SK-N-MC (cell line): ENCODE data around the gene HMGXB3.

Experiments used
- DNase-seq: peaks from one replicate; pipeline ENCODE4 v3.0.0-alpha.2; 2011; ENCODE audit warnings: low read depth, low spot score
- H3K27ac ChIP-seq: fragments of 200-600 bp; sonication (generic); 2 replicates; pipeline ENCODE4 v1.5.1; 2016; ENCODE audit warnings: mixed run types
- H3K36me3 ChIP-seq: fragments of 200-600 bp; sonication (generic); 2 replicates; pipeline ENCODE4 v1.6.1; 2017; ENCODE audit warnings: antibody characterized with exemption, low read length, mixed read lengths; ENCODE audit not compliant: insufficient read depth
- H3K4me3 ChIP-seq: fragments of 200-600 bp; sonication (generic); 2 replicates; pipeline ENCODE4 v1.5.1; 2016
- H3K9ac ChIP-seq: fragments of 200-600 bp; sonication (generic); 2 replicates; pipeline ENCODE4 v1.8.0; 2017; ENCODE audit warnings: mixed run types, mixed read lengths; ENCODE audit not compliant: insufficient read length
- H3K9me3 ChIP-seq: fragments of 200-600 bp; sonication (generic); 2 replicates; pipeline ENCODE4 v1.6.1; 2017; ENCODE audit warnings: low read depth, mild to moderate bottlenecking, antibody characterized with exemption, low read length, moderate library complexity, mixed read lengths
- EZH2 ChIP-seq: fragments of 200-600 bp; sonication (generic); IDR thresholded peaks from one replicate; pipeline ENCODE4 v1.6.1; 2017; ENCODE audit warnings: antibody characterized with exemption
- FOXP2 ChIP-seq: optimal IDR thresholded peaks from 2 replicates; pipeline ENCODE3; 2011; ENCODE audit warnings: mild to moderate bottlenecking, moderate library complexity; ENCODE audit not compliant: insufficient read depth; ENCODE audit errors: extremely low read length, control extremely low read depth
- POLR2AphosphoS5 ChIP-seq: IDR thresholded peaks from 2 replicates; pipeline ENCODE4 v1.6.1; 2012; ENCODE audit warnings: mild to moderate bottlenecking, low read depth, low read length, borderline replicate concordance

HMGXB3 gene

DNA sequence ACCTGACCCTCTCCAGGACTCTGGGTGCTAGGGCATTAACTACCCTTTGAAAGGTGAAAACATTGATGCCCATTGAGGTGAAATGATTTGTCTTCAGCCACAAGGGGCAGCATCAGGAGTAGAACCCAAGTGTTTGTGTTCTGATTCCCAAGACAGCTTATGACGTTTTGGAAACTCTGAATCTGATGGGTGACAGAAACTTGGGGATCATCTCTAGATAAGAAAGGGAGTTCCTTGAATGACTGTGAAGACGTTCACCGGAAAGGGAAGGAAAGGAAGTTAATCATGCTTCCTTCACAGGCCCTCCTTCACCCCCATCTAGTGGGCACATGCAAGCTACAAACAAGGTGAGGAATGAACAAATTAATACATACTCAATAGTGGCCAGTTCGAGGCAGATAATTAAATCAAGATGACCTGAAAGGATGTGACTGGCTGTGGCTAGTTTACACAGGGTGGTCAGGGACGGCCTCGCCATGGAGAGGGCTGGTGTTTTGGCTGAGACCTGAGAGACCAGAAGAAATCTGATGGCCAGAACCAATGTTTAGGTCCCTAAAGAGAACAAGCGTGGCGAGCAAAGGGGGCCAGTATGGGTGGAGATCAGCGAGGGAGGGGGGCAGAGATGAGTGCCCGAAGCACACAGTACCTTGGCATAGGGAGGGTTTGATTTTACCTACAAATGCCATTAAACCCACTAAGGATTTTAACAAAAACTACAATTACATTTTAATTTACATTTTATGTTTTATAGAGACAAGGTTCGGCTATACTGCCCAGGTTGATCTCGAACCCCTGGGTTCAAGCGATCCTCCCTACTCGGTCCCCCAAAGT lies 40.9 kb upstream of the HMGXB3 start:
- no peak for DNase-seq
- Histone ChIP-seq H3K36me3 (no peaks in the 10 kb centered on the region), H3K9ac (peak overlapping the region; percentile 75), H3K27ac (no peak overlapping the region), H3K4me3 (peak overlapping the region; percentile 96), H3K9me3 (no peaks in the 10 kb centered on the region)
- no peak for TF ChIP-seq EZH2
- TF ChIP-seq POLR2AphosphoS5, result no peak
- TF ChIP-seq FOXP2, result no peak

DNA sequence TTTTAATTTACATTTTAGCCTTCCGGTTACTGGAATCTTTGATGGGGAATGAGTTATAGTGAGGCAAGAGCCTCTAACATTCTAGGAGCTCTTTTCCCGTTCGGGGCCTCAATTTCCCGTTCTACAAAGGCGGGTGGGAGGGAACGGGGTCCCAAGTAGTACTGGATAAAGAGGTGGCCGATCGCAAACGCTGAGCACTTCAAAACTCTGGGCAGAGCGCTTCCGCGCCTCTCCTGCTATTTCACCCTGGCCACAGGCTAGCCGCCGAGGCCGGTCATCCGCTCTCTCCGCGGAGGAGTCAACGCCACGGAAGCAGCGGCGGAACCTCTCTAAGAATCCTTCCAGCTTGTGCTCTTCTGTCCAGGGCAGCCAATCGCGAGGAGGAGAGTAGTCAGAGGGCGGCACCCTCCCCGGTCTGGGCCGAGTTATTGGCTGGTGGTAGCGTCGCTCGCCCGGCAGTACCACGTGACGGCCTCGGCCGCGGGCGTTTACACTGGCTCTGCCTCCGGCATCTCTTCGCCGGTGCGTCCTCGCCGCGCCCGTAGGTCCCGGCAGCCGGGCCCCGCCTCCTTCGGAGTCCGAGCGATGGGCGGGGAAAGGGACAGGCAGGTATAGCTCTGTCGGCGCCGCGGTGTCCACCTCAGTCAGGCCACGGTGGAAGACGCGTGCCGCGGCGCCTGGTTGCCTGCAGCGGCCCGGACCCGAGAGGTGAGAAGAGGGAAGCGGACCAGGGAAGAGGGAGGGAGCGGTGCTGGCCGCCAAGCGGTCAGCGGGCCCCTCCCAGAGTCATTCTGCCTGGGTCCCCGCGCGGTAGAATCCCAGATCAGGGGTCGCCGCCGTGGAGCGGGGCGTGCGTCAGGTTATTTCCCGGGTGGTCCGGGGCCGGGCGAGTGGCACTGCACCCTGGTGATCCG lies 40.0 kb upstream of the HMGXB3 start, which contains the start of gene SLC26A2:
Gene SLC26A2 (plus strand): TSS at position 487 of the 914 bp plus-strand sequence. CDS start 16,895 bp downstream, outside the sequence.
- TF ChIP-seq EZH2 (no peak), FOXP2 (peak; percentile 60), POLR2AphosphoS5 (peak; percentile 97)
- H3K9me3 ChIP-seq, result no peaks in the 10 kb centered on the region
- peak; percentile 69 for DNase-seq
- H3K4me3 ChIP-seq, result peak within 1 kb of the TSS; percentile 96
- no peak within 1 kb of the TSS for H3K27ac ChIP-seq
- no peaks in the 10 kb centered on the region for H3K36me3 ChIP-seq
- H3K9ac ChIP-seq, result peak within 1 kb of the TSS; percentile 75

DNA sequence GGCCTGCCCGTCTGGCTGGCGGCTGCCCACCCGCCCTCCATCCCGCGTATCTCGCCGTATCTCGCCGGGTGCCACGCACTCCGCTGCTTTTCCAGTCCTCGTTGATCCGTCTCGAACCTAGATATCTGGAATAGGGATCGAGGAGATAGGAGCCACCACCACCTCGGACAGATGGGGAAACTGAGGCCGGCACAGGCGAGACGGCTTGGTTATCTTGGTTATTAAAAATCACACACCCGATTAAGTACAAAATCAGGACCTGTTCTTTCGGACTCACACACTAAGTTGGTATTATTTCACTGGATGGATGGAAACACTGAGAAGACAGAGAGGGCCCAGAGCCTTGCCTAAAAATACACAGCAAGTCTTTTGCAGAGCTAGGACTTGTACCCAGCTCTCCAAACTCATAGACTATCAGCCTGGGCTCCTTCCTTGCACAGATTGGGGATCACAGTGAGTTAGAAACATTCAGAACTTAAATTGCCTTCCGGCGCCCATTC lies 39.3 kb upstream of the HMGXB3 start:
- H3K9me3 ChIP-seq, result no peaks in the 10 kb centered on the region
- H3K27ac ChIP-seq, result no peak overlapping the region
- no peak for TF ChIP-seq FOXP2
- TF ChIP-seq POLR2AphosphoS5, result no peak
- no peak for TF ChIP-seq EZH2
- H3K36me3 ChIP-seq, result no peaks in the 10 kb centered on the region
- H3K4me3 ChIP-seq, result peak overlapping the region; percentile 96
- no peak for DNase-seq
- peak overlapping the region; percentile 75 for H3K9ac ChIP-seq

DNA sequence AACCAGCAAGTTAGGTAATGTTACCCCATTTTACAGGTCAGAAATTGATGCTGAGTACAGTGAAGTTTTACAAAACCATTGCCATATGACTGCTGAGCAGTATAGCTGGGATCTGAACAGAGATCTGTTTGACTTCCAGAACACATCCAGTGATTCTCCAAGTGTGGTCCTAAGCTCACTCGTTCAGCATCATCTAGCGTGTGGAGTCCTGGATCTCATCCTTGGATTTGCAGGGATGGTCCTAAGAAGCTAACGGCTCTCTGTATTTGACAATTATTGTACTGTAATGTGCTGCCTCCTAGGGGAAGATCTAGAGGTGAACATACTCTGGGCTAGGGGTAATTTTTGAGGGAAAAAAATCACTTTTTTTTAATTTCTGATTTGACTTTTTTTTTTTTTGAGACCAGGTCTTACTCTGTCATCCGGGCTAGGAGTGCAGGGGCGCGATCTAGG lies 38.6 kb upstream of the HMGXB3 start:
- DNase-seq, result no peak
- Histone ChIP-seq H3K4me3 (no peak overlapping the region), H3K9me3 (no peaks in the 10 kb centered on the region), H3K36me3 (no peaks in the 10 kb centered on the region), H3K9ac (no peak overlapping the region), H3K27ac (no peak overlapping the region)
- no peak for TF ChIP-seq EZH2
- TF ChIP-seq POLR2AphosphoS5, result no peak
- no peak for TF ChIP-seq FOXP2

DNA sequence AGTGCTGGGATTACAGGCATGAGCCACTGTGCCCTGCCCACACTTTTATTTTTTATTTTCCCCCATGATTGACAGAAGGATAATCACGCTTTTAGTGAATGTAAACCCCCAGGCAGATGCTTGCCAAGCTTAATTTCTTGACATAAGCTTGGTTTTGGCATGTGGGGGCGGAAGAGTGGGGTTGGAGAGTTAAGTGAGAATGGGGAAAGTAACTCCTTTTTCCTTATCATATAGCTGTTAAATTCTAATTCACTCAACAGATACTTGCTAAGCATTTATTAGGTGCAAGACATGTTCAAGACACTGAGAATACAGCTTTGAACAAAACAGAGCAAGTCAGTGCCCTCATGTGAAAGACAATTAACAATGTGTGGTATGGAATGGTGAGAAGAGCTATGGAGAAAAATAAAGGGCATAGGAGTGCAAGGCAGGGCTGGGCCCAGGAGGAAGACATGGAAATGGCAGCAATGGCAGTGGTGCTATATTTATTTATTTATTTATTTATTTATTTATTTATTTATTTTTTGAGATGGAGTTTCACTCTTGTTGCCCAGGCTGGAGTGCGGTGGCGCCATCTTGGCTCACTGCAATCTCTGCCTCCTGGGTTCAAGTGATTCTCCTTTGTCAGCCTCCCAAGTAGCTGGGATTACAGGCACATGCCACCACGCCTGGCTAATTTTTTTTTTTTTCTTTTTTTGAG lies 37.8 kb upstream of the HMGXB3 start:
- no peaks in the 10 kb centered on the region for H3K36me3 ChIP-seq
- H3K4me3 ChIP-seq, result no peak overlapping the region
- H3K27ac ChIP-seq, result no peak overlapping the region
- TF ChIP-seq POLR2AphosphoS5 (no peak), EZH2 (no peak), FOXP2 (no peak)
- no peak for DNase-seq
- no peaks in the 10 kb centered on the region for H3K9me3 ChIP-seq
- H3K9ac ChIP-seq, result no peak overlapping the region

DNA sequence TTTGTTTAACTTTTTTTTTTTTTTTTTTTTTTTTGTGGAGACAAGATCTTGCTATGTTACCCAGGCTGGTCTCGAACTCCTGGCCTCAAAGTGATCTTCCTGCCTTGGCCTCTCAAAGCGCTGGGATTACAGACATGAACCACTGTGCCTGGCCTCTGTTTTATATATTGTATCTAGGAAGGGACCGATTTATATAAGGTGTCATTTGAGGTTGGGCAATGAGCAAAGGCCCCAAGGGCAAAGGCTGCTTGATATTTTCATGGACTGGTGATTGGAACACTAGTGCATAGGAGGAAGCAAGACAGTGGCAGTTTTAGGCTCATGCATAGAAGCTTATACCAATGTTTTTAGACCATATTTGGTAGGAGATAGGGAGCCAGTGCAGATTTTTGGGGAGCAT lies 36.8 kb upstream of the HMGXB3 start:
- no peak for DNase-seq
- no peak overlapping the region for H3K9ac ChIP-seq
- TF ChIP-seq FOXP2 (no peak), EZH2 (no peak), POLR2AphosphoS5 (no peak)
- H3K9me3 ChIP-seq, result no peaks in the 10 kb centered on the region
- no peaks in the 10 kb centered on the region for H3K36me3 ChIP-seq
- H3K27ac ChIP-seq, result no peak overlapping the region
- H3K4me3 ChIP-seq, result no peak overlapping the region

DNA sequence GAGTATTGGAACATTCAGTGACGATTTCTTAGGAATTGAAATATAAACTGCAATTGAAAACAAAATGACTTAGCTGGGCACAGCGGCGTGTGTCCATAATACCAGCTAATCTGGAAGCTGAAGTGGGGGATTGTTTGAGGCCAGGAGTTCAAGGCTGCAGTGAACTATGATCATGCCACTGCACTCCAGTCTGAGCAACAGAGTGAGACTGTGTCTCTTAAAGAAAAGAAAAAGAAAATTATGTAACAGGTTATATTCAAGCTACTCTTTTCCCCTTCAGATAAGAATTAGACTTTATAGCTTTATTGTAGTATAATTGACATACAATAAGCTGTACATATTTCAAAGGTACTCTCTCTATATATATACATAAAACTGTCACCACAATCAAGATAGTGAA lies 33.6 kb upstream of the HMGXB3 start:
- Histone ChIP-seq H3K9ac (no peak overlapping the region), H3K36me3 (no peaks in the 10 kb centered on the region), H3K9me3 (no peaks in the 10 kb centered on the region), H3K4me3 (no peak overlapping the region), H3K27ac (no peak overlapping the region)
- no peak for TF ChIP-seq FOXP2
- TF ChIP-seq POLR2AphosphoS5, result no peak
- no peak for TF ChIP-seq EZH2
- DNase-seq, result no peak
